Activated CD8-positive, alpha-beta T cell treated with anti-CD3 and anti-CD28 coated beads for 36 hours (primary cell): ENCODE measurements around the gene ATF5. TPM values are rescaled to one million over a fixed set of nuclear protein-coding genes. Genes with fewer than 3 reads are reported as not detected.
A peak's percentile ranks its signal among the peaks of the same experiment; 100 is the strongest.

Experiments used
- ATAC-seq: fragments of 200-7000 bp; cut with Tn5 transposase; one replicate; pipeline ENCODE4 v1.10.0; 2021; ENCODE audit warnings: mild to moderate bottlenecking, moderate library complexity
- CTCF ChIA-PET: fragments of 350-600 bp; sonication (Branson Sonifier 250); formaldehyde crosslinking; loops from one replicate; lab custom pipeline; 2021; ENCODE audit warnings: antibody characterized with exemption; lab: Charles Lee
- POLR2A ChIA-PET: fragments of 350-600 bp; sonication (Branson Sonifier 250); formaldehyde crosslinking; loops from one replicate; lab custom pipeline; 2021; ENCODE audit warnings: antibody characterized with exemption; lab: Charles Lee
- DNase-seq: peaks from one replicate; pipeline ENCODE4 v3.0.0-alpha.2; 2020
- H3K27ac Mint-ChIP-seq: one replicate; pipeline ENCODE4 v1.8.0; 2021; ENCODE audit warnings: mild to moderate bottlenecking, mixed read lengths
- H3K27me3 Mint-ChIP-seq: one replicate; pipeline ENCODE4 v1.8.0; 2021; ENCODE audit warnings: mixed read lengths
- H3K36me3 Mint-ChIP-seq: one replicate; pipeline ENCODE4 v1.8.0; 2021; ENCODE audit warnings: low read depth, mixed read lengths
- H3K4me1 Mint-ChIP-seq: one replicate; pipeline ENCODE4 v1.8.0; 2021; ENCODE audit warnings: low read depth, mixed read lengths
- H3K4me3 Mint-ChIP-seq: one replicate; pipeline ENCODE4 v1.8.0; 2021; ENCODE audit warnings: mild to moderate bottlenecking, moderate library complexity, mixed read lengths
- H3K9me3 Mint-ChIP-seq: one replicate; pipeline ENCODE4 v1.8.0; 2021; ENCODE audit warnings: mixed read lengths
- intact Hi-C: fragments of 100-400 bp; cut with micrococcal nuclease; formaldehyde crosslinking; loops from one replicate; pipeline ENCODE4 v1.10.0; 2022
- total RNA-seq, 2 experiments: library from RNA; stranded (reverse); gene quantifications; one replicate each; pipeline ENCODE4 v1.2.3, GENCODE V29; 2021
- TF ChIP-seq, protein P1 (sequence below): fragments of 200-600 bp; IDR thresholded peaks from one replicate; pipeline ENCODE4 v1.8.0; 2022; ENCODE audit warnings: antibody characterized with exemption, mild to moderate bottlenecking

ATF5 gene
- total RNA-seq, 2 experiments from 2014 or later, result 11.8 TPM

GRCh38 chr19:49910179-49910578 lies 18.8 kb upstream of the ATF5 start:
- Mint-ChIP-seq H3K36me3 (peaks cover 76% of the 10 kb centered on the region), H3K27ac (peak overlapping the region; percentile 88), H3K27me3 (no peaks in the 10 kb centered on the region), H3K4me3 (no peak overlapping the region), H3K9me3 (no peaks in the 10 kb centered on the region), H3K4me1 (peaks cover 67% of the 10 kb centered on the region)
- TF ChIP-seq, protein P1, sequence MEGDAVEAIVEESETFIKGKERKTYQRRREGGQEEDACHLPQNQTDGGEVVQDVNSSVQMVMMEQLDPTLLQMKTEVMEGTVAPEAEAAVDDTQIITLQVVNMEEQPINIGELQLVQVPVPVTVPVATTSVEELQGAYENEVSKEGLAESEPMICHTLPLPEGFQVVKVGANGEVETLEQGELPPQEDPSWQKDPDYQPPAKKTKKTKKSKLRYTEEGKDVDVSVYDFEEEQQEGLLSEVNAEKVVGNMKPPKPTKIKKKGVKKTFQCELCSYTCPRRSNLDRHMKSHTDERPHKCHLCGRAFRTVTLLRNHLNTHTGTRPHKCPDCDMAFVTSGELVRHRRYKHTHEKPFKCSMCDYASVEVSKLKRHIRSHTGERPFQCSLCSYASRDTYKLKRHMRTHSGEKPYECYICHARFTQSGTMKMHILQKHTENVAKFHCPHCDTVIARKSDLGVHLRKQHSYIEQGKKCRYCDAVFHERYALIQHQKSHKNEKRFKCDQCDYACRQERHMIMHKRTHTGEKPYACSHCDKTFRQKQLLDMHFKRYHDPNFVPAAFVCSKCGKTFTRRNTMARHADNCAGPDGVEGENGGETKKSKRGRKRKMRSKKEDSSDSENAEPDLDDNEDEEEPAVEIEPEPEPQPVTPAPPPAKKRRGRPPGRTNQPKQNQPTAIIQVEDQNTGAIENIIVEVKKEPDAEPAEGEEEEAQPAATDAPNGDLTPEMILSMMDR, result no peak
- ChIA-PET CTCF (no interaction called here), POLR2A (interaction anchor here (0.9 to 13.2 kb wide), 4 partner anchors 8 to 222 kb away, joined by 3 to 167 read pairs (median 32); partner anchors contain the start of genes ATF5, IL4I1 and NUP62)
- intact Hi-C loops, result no loop called here
- DNase-seq (no peak), ATAC-seq (no peak)

- H3K4me1 Mint-ChIP-seq, result peaks cover 70% of the 10 kb centered on the region
- peak overlapping the region; percentile 88 for H3K27ac Mint-ChIP-seq
- H3K9me3 Mint-ChIP-seq, result no peaks in the 10 kb centered on the region
- DNase-seq, result peak; percentile 56
- TF ChIP-seq, protein P1, result no peak
- POLR2A ChIA-PET, result interaction anchor here (0.7 to 13.2 kb wide), 8 partner anchors 9 to 387 kb away, joined by 3 to 167 read pairs (median 4); partner anchors contain the start of genes AKT1S1, ATF5, IL4I1 and NUP62
- CTCF ChIA-PET, result interaction anchor here (0.7 to 1.7 kb wide), 7 partner anchors 8 to 73 kb away, joined by 3 to 8 read pairs (median 5); partner anchors contain the start of gene IL4I1
- H3K36me3 Mint-ChIP-seq, result peaks cover 77% of the 10 kb centered on the region
- intact Hi-C loops, result no loop called here
- H3K27me3 Mint-ChIP-seq, result no peaks in the 10 kb centered on the region
- peak; percentile 79 for ATAC-seq
- H3K4me3 Mint-ChIP-seq, result peak overlapping the region; percentile 49
Measured at GRCh38 chr19:49911381-49912145, 17.4 kb upstream of the ATF5 start.

DNA sequence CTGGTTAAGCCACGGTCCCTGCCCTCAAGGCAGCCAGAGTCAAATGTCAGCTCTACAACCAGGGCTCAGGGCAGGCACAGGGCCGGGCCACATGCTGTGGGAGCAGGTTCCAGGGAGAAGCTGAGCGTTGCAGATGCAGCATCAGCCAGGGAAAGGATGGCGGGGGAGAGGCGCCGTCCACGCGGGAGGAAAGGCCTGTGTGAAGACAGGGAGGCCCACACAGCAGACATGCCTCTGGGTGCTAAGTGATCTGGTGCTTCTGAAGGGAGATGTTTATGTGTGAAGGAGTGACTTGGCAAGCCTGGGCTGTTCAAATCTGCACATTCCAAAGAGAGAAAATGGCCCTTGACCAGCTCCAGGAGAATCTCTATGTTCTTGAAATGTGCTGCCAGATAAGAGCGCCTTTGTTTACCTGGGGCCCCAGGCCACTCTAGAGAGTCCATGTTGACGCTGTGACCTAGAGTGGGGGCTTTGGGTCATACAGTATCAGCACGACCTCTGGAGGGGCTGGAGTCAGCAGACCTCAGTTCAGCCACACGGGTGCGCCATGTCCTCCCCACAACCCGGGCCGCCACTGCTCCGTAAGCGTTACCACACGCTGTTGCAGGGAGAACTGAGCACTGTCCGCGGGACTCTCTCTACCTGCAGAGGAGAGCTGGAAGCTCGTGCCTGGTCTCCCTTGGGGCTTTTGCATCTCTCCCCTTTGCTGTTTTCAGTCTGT lies 15.9 kb upstream of the ATF5 start:
- TF ChIP-seq, protein P1, result no peak
- peak overlapping the region; percentile 88 for H3K27ac Mint-ChIP-seq
- H3K4me1 Mint-ChIP-seq, result peaks cover 62% of the 10 kb centered on the region
- DNase-seq (no peak), ATAC-seq (no peak)
- ChIA-PET CTCF (interaction anchor here (0.6 to 1.8 kb wide), 5 partner anchors 16 to 223 kb away, joined by 3 to 7 read pairs (median 3); partner anchors contain the start of genes ATF5 and NUP62), POLR2A (interaction anchor here (1.1 to 13.2 kb wide), 4 partner anchors 9 to 21 kb away, joined by 4 to 167 read pairs (median 32); partner anchors contain the start of genes ATF5, IL4I1 and NUP62)
- intact Hi-C loops, result no loop called here
- H3K9me3 Mint-ChIP-seq, result no peaks in the 10 kb centered on the region
- H3K4me3 Mint-ChIP-seq, result no peak overlapping the region
- peaks cover 74% of the 10 kb centered on the region for H3K36me3 Mint-ChIP-seq
- no peaks in the 10 kb centered on the region for H3K27me3 Mint-ChIP-seq

DNA sequence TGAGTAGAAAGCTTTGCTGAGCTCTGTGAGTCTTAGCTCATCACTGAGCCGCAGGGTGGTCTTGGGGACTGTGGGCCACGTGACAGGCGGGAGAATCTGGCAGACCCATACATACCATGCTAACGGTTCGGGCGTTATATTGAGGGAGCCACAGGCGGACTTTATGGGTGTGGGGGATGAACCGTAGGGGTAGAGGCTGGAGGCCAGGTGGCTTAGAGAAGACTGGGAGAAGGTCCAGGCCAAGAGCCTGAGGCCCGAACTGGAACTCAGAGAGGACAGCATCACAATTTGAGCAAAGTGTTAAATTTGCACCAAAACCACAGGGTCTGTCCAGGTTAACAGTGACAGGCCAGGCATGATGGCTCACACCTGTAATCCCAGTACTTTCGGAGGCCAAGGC lies 15.3 kb upstream of the ATF5 start:
- ATAC-seq (no peak), DNase-seq (no peak)
- CTCF ChIA-PET, result interaction anchor here (0.6 to 1.8 kb wide), 6 partner anchors 15 to 223 kb away, joined by 3 to 7 read pairs (median 4); partner anchors contain the start of genes ATF5 and NUP62
- Mint-ChIP-seq H3K36me3 (peaks cover 75% of the 10 kb centered on the region), H3K27ac (peak overlapping the region; percentile 88), H3K4me1 (peaks cover 60% of the 10 kb centered on the region), H3K9me3 (no peaks in the 10 kb centered on the region), H3K4me3 (no peak overlapping the region), H3K27me3 (no peaks in the 10 kb centered on the region)
- POLR2A ChIA-PET, result interaction anchor here (0.7 to 13.2 kb wide), 5 partner anchors 9 to 334 kb away, joined by 3 to 167 read pairs (median 6); partner anchors contain the start of genes ATF5, IL4I1, NOSIP and NUP62
- intact Hi-C loops, result no loop called here
- TF ChIP-seq, protein P1, result no peak
